Mesenchymal stem cell (in vitro differentiated cells and primary cell): ENCODE results near the gene KLHL11.

Experiments used
- DNase-seq: peaks from one replicate; pipeline ENCODE4 v3.0.0-alpha.2; 2013
- H2AFZ ChIP-seq: one replicate; pipeline ENCODE4 v1.6.1; 2013; ENCODE audit warnings: low read depth, mild to moderate bottlenecking, control low read depth, inconsistent platforms, low read length, moderate library complexity
- H2AK5ac ChIP-seq: 2 replicates; pipeline ENCODE4 v1.6.1; 2013; ENCODE audit warnings: low read length, moderate library complexity, mild to moderate bottlenecking, inconsistent platforms; ENCODE audit not compliant: severe bottlenecking
- H2BK120ac ChIP-seq: one replicate; pipeline ENCODE4 v1.6.1; 2013; ENCODE audit warnings: low read depth, mild to moderate bottlenecking, inconsistent platforms, low read length, moderate library complexity
- H2BK12ac ChIP-seq, 2 experiments: one replicate each; pipeline ENCODE4 v1.6.1; 2013; ENCODE audit warnings: inconsistent platforms in 2 of 2, low read length in 2 of 2, mild to moderate bottlenecking in 2 of 2, moderate library complexity in 2 of 2, control low read depth in 1 of 2
- H2BK15ac ChIP-seq: one replicate; pipeline ENCODE4 v1.6.1; 2013; ENCODE audit warnings: mild to moderate bottlenecking, low read depth, inconsistent platforms; ENCODE audit not compliant: poor library complexity, severe bottlenecking
- H2BK5ac ChIP-seq: 2 replicates; pipeline ENCODE4 v1.6.1; 2013; ENCODE audit warnings: low read depth, mild to moderate bottlenecking, low read length, control low read depth, inconsistent platforms; ENCODE audit not compliant: poor library complexity, severe bottlenecking
- H3K14ac ChIP-seq, 2 experiments: one replicate each; pipeline ENCODE4 v1.6.1; 2013; ENCODE audit warnings: inconsistent platforms in 2 of 2, low read length in 2 of 2, control low read depth in 1 of 2, mild to moderate bottlenecking in 1 of 2, moderate library complexity in 1 of 2
- H3K18ac ChIP-seq, 2 experiments: one replicate each; pipeline ENCODE4 v1.6.1; 2013; ENCODE audit warnings: inconsistent platforms in 2 of 2, low read length in 2 of 2, control low read depth in 1 of 2, low read depth in 1 of 2, mild to moderate bottlenecking in 1 of 2
- H3K23ac ChIP-seq, 2 experiments: one replicate each; pipeline ENCODE4 v1.6.1; 2013; ENCODE audit warnings: inconsistent platforms in 2 of 2, low read length in 2 of 2, mild to moderate bottlenecking in 2 of 2, moderate library complexity in 2 of 2, control low read depth in 1 of 2
- H3K27ac ChIP-seq: 2 replicates; pipeline ENCODE4 v1.5.1; 2013; ENCODE audit warnings: mild to moderate bottlenecking, moderate library complexity, low read length, control low read depth, inconsistent platforms; ENCODE audit not compliant: poor library complexity, severe bottlenecking
- H3K27me3 ChIP-seq, 2 experiments: 2 replicates each; pipeline versions ENCODE4 v1.6.1 to v1.7.0; 2013; ENCODE audit warnings: low read length in 2 of 2, mild to moderate bottlenecking in 2 of 2, moderate library complexity in 2 of 2, control low read depth in 1 of 2, inconsistent platforms in 1 of 2; ENCODE audit not compliant: control insufficient read depth in 1 of 2, insufficient read depth in 1 of 2
- H3K36me3 ChIP-seq, 2 experiments: 2 replicates each; pipeline versions ENCODE4 v1.6.1 to v1.7.0; 2013; ENCODE audit warnings: low read length in 2 of 2, control low read depth in 1 of 2, inconsistent platforms in 1 of 2, low read depth in 1 of 2, mild to moderate bottlenecking in 1 of 2; ENCODE audit not compliant: insufficient read depth in 2 of 2, control insufficient read depth in 1 of 2
- H3K4ac ChIP-seq, 2 experiments: one replicate each; pipeline ENCODE4 v1.6.1; 2013; ENCODE audit warnings: inconsistent platforms in 2 of 2, low read length in 2 of 2, mild to moderate bottlenecking in 2 of 2, moderate library complexity in 2 of 2, control low read depth in 1 of 2, low read depth in 1 of 2
- H3K4me1 ChIP-seq: 2 replicates; pipeline ENCODE4 v1.6.1; 2013; ENCODE audit warnings: low read depth, low read length, control low read depth; ENCODE audit not compliant: control insufficient read depth, insufficient read depth
- H3K4me2 ChIP-seq: 2 replicates; pipeline ENCODE4 v1.6.1; 2013; ENCODE audit warnings: low read length, mild to moderate bottlenecking, inconsistent platforms; ENCODE audit not compliant: poor library complexity, severe bottlenecking
- H3K4me3 ChIP-seq, 2 experiments: 2 replicates each; pipeline versions ENCODE4 v1.5.1 to v1.7.0; 2013; ENCODE audit warnings: low read length in 2 of 2, mild to moderate bottlenecking in 2 of 2, control low read depth in 1 of 2, low read depth in 1 of 2; ENCODE audit not compliant: insufficient read depth in 1 of 2
- H3K79me1 ChIP-seq: replicated peaks from 2 replicates; pipeline ENCODE4 v1.6.1; 2013; ENCODE audit warnings: mild to moderate bottlenecking, control low read depth, low read length, inconsistent platforms; ENCODE audit not compliant: poor library complexity, severe bottlenecking
- H3K9ac ChIP-seq: 2 replicates; pipeline ENCODE4 v1.7.0; 2013; ENCODE audit warnings: mild to moderate bottlenecking, low read length, moderate library complexity
- H3K9me3 ChIP-seq: 2 replicates; pipeline ENCODE4 v1.7.0; 2013; ENCODE audit warnings: mild to moderate bottlenecking, low read length; ENCODE audit not compliant: control insufficient read depth
- H4K8ac ChIP-seq: one replicate; pipeline ENCODE4 v1.6.1; 2013; ENCODE audit warnings: inconsistent platforms, mild to moderate bottlenecking, low read length, moderate library complexity
- H4K91ac ChIP-seq: one replicate; pipeline ENCODE4 v1.6.1; 2013; ENCODE audit warnings: mild to moderate bottlenecking, low read length, inconsistent platforms
- whole genome bisulfite sequencing: methylation state at CpG from one replicate; pipeline ENCODE4 v1.1.7; 2013; ENCODE audit warnings: mixed read lengths; 5-methylcytosine and 5-hydroxymethylcytosine counted together

Gene KLHL11

GRCh38 chr17:41813699-41814124, 51.5 kb downstream of the KLHL11 start:
- Histone ChIP-seq H2AK5ac (peak overlapping the region; percentile 97), H3K79me1 (peaks cover 26% of the 10 kb centered on the region), H3K36me3 (peaks cover 28 to 31% of the 10 kb centered on the region in 2 experiments), H3K9me3 (no peaks in the 10 kb centered on the region), H2BK15ac (peak overlapping the region; percentile 84), H2BK12ac (peak overlapping the region; percentile 75 to 80), H3K4me2 (peak overlapping the region; percentile 84), H3K4ac (peak overlapping the region; percentile 57 to 92), H2BK120ac (no peak overlapping the region), H4K8ac (no peak overlapping the region), H3K18ac (peak overlapping the region; percentile 12 to 87), H3K4me1 (peaks cover 48% of the 10 kb centered on the region), H3K14ac (peak overlapping the region; percentile 0 to 61), H3K27me3 (no peaks in the 10 kb centered on the region), H3K23ac (peak overlapping the region in 1 of 2 experiments; percentile 91), H3K27ac (peak overlapping the region; percentile 94), H4K91ac (peak overlapping the region; percentile 1), H3K4me3 (peak overlapping the region; percentile 84 to 97), H2BK5ac (peak overlapping the region; percentile 69), H2AFZ (no peak overlapping the region), H3K9ac (peak overlapping the region; percentile 95)
- 14% methylated on average over 9 of the region's 9 CpGs for WGBS
- DNase-seq: peak; percentile 27

- no peaks in the 10 kb centered on the region for H3K9me3 ChIP-seq
- peak overlapping the region in 1 of 2 experiments; percentile 61 for H3K23ac ChIP-seq
- H3K14ac ChIP-seq: peak overlapping the region; percentile 0 to 94
- peak overlapping the region; percentile 80 for H2BK15ac ChIP-seq
- WGBS: 1% methylated on average over 11 of the region's 12 CpGs
- H3K27me3 ChIP-seq: no peaks in the 10 kb centered on the region
- H3K27ac ChIP-seq: peak overlapping the region; percentile 94
- H3K36me3 ChIP-seq: peaks cover 30 to 33% of the 10 kb centered on the region in 2 experiments
- peaks cover 26% of the 10 kb centered on the region for H3K79me1 ChIP-seq
- H3K4me2 ChIP-seq: peak overlapping the region; percentile 84
- H2AFZ ChIP-seq: peak overlapping the region; percentile 47
- peak overlapping the region; percentile 83 for H2BK120ac ChIP-seq
- H2AK5ac ChIP-seq: peak overlapping the region; percentile 97
- peak overlapping the region; percentile 61 for H2BK5ac ChIP-seq
- peak overlapping the region; percentile 84 to 97 for H3K4me3 ChIP-seq
- H3K4me1 ChIP-seq: peaks cover 48% of the 10 kb centered on the region
- peak overlapping the region; percentile 87 to 91 for H3K18ac ChIP-seq
- peak overlapping the region; percentile 95 for H3K9ac ChIP-seq
- peak overlapping the region; percentile 75 for H4K8ac ChIP-seq
- H2BK12ac ChIP-seq: peak overlapping the region; percentile 52 to 75
- no peak for DNase-seq
- peak overlapping the region; percentile 80 to 92 for H3K4ac ChIP-seq
- peak overlapping the region; percentile 92 for H4K91ac ChIP-seq
These were observed 52.0 kb downstream of the KLHL11 start for GRCh38 chr17:41813152-41813680.

GRCh38 chr17:41812381-41813151, 52.7 kb downstream of the KLHL11 start, which contains the start of gene FKBP10:
TSS of gene FKBP10 (plus strand) at chr17:41813004. CDS start at chr17:41813035, 31 bp downstream.
- DNase-seq: peak; percentile 95
- peak within 1 kb of the TSS; percentile 97 for H2AK5ac ChIP-seq
- no peaks in the 10 kb centered on the region for H3K27me3 ChIP-seq
- H3K79me1 ChIP-seq: peaks cover 25% of the 10 kb centered on the region
- peak within 1 kb of the TSS; percentile 91 to 92 for H3K18ac ChIP-seq
- peak within 1 kb of the TSS; percentile 94 for H3K27ac ChIP-seq
- peak within 1 kb of the TSS; percentile 92 for H4K91ac ChIP-seq
- peak within 1 kb of the TSS; percentile 87 to 97 for H3K4me3 ChIP-seq
- WGBS: under 1% methylated on average over 23 of the region's 35 CpGs
- peaks cover 30 to 32% of the 10 kb centered on the region in 2 experiments for H3K36me3 ChIP-seq
- peaks cover 46% of the 10 kb centered on the region for H3K4me1 ChIP-seq
- peak within 1 kb of the TSS; percentile 80 to 92 for H3K4ac ChIP-seq
- H2BK120ac ChIP-seq: peak within 1 kb of the TSS; percentile 89
- H3K9me3 ChIP-seq: no peaks in the 10 kb centered on the region
- peak within 1 kb of the TSS; percentile 75 for H4K8ac ChIP-seq
- peak within 1 kb of the TSS; percentile 90 for H2BK5ac ChIP-seq
- H3K9ac ChIP-seq: peak within 1 kb of the TSS; percentile 95
- peak within 1 kb of the TSS; percentile 84 for H3K4me2 ChIP-seq
- H2AFZ ChIP-seq: peak within 1 kb of the TSS; percentile 47
- H2BK15ac ChIP-seq: peak within 1 kb of the TSS; percentile 84
- peak within 1 kb of the TSS in 1 of 2 experiments; percentile 91 for H3K23ac ChIP-seq
- peak within 1 kb of the TSS; percentile 75 to 91 for H2BK12ac ChIP-seq
- H3K14ac ChIP-seq: peak within 1 kb of the TSS; percentile 0 to 94
